ENCODE data around the gene DNAJB9.
"Not testable (repeated sequence)": the region's sequence is repeated elsewhere in the genome, so short reads cannot be mapped to it uniquely, and the experiment has no call there.

DNA sequence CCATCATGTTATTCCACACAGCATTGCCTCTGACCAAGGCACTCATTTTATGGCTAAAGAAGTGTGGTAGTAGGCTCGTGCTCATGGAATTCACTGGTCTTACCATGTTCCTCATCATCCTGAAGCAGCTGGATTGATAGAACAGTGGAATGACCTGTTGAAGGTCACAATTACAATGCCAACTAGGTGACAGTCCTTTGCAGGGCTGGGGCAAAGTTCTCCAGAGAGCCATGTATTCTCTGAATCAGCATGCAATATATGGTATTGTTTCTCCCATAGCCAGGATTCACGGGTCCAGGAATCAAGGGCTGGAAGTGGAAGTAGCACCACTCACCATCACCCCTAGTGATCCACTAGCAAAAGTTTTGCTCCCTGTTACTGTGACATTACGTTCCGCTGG is 31.0 kb upstream of the DNAJB9 start:
- TF ChIP-seq, protein P1, sequence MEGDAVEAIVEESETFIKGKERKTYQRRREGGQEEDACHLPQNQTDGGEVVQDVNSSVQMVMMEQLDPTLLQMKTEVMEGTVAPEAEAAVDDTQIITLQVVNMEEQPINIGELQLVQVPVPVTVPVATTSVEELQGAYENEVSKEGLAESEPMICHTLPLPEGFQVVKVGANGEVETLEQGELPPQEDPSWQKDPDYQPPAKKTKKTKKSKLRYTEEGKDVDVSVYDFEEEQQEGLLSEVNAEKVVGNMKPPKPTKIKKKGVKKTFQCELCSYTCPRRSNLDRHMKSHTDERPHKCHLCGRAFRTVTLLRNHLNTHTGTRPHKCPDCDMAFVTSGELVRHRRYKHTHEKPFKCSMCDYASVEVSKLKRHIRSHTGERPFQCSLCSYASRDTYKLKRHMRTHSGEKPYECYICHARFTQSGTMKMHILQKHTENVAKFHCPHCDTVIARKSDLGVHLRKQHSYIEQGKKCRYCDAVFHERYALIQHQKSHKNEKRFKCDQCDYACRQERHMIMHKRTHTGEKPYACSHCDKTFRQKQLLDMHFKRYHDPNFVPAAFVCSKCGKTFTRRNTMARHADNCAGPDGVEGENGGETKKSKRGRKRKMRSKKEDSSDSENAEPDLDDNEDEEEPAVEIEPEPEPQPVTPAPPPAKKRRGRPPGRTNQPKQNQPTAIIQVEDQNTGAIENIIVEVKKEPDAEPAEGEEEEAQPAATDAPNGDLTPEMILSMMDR (IDR thresholded peaks at IDR 0.05), result not testable (repeated sequence)
- TF ChIP-seq POLR2A (IDR thresholded peaks at IDR 0.05), result not testable (repeated sequence)
